Measurements from ENCODE around the gene KLK12.
"Not testable (repeated sequence)": the region's sequence is repeated elsewhere in the genome, so short reads cannot be mapped to it uniquely, and the experiment has no call there.

Gene KLK12

DNA sequence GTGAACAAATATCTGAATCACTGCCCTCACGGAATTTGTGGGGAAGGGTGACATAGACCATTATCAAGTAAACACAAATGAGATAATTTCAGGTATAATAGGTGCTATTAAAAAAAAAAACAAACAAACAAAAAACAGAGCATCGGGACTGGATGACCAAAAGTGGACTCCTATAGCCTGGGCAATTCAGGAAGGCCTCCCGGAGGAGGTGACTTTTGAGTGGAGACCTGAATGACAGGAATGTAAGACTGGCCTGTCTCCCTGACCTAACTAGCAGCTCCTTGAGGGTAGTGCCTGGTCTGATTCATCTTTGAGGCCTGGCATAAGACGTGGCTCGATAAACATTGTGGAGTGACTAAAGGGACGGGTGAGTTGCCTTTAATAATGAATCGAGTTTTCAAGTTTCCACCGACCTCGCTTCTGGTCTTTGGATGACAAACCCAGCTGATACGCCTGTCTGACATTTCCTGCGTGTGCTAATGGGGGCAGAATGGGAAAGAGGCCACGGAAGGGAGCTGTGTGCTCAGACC lies 22.1 kb downstream of the KLK12 start:
- no peak for DNase-seq

DNA sequence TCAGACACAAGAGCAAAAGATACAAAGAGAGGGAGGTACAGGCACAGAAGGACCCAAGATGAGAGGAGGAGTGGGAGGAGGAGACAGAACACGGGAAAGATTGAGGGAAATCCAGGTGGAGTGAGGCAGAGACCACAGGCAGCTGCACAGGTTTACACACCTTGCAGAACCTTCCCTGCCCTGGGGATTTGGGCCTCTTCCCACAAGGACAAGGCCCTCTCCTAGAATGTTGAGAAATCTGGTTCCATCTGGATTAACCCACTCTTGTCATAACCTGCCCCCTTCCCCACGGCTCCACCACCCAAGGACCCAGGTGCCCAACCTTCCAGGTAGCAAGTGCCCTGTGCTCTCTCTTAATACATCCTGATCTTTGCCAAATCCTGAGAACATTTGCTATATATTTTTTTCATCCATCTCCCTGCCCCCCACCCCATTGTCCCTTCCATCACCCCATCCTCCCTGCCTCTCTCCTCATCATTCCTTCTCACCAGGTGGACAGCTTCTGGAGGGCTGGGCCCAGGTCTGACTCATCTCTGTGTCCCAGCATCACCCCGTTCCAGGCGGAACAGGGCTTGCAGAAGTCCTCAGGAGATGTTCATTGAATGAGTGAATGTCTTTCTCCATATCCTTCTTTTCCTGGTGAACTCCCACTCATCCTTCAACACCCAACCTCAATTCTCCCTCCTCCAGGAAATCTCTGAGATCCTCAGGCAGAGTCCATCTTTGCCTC lies 24.6 kb downstream of the KLK12 start:
- DNase-seq = no peak

DNA sequence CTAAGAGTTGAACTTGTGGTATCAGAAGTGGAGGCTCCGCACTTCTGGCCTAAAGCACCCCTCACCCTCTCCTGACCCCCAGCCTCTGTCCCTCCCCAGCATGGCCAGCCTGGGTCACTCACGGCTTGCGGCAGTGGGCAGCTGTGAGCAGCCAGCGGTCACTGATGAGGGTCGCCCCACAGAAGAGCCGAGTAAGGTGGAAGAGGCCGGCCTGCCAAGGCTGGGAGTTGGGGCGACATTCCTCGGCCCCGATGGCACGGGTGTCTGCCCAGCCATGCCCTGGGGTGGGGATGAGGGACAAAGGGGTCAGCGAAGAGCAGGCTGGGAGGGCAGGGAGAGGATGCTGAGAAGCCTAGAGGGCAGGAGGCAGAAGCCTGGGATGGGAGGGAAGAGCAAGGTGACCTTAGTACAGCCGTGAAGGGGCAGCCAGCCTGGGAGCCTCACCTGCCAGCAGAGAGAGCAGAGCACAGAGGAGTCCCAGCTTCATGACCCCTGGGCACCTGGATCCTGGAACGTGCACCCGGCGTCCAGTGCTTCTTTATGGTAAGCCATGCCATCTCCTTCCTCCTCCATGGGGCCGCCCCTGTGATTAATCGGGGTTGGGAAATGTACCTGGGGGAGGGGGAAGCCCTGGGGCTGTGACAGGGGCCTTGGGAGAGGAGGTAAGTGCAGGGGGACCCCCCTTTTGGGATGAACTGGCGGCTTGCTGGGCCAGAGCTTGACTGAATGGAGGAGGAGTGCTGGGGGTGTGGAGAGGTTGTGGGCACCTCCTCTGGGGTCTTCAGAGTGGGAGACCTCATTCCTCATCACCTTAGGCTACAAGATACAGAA lies 25.5 kb downstream of the KLK12 start:
- no peak for DNase-seq

DNA sequence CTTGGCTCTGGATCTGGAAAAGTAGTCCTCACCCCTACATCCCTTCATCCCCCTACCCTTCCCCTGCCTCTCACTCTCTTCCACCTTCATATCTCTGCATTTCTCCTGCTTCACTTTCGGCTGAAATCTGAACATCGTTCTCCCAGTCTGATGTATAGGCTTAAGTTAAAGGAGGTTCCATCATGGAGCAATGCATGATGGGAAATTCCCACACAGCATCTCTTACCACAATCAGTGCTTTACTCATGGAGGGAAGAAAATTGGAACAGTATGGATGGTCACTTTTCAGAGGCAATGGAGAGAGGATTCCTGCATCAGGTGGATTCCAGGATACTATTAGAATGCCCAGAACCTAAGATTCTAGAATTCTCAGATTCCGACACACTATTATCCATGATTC lies 27.3 kb downstream of the KLK12 start:
- DNase-seq = no peak

DNA sequence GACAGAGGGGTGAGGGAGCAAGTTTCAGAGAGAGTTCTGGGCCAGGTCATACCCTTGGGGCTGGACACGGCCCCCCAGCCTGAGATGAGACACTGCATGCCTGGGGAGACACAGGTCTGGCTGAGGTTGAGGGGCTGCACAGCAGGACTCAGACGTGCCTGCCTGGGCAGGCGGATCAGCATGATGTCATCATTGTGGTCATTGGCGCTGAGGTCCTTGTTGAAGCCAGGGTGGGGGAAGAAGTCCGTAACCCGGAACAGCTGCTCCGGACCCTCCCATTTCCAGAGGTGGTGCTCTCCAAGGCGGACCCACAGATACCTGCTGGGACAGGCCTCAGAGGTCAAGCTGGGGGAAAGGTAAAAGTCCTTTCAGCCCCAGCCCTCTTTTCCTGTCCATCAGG lies 28.4 kb downstream of the KLK12 start:
- no peak for DNase-seq

GRCh38 chr19:51005248-51005647 lies 29.6 kb downstream of the KLK12 start:
- no peak for DNase-seq

GRCh38 chr19:51003316-51003715 lies 31.5 kb downstream of the KLK12 start:
- DNase-seq = no peak

- peak; percentile 74 for DNase-seq
Measured at GRCh38 chr19:51002542-51003311, 32.1 kb downstream of the KLK12 start.

GRCh38 chr19:51002089-51002532 lies 32.7 kb downstream of the KLK12 start:
- no peak for DNase-seq

- DNase-seq = no peak
Measured at GRCh38 chr19:51001515-51001914, 33.3 kb downstream of the KLK12 start, which contains the start of gene KLK8. Gene KLK8, minus strand, starts transcription at chr19:51001604. Its CDS starts 437 bp downstream, at chr19:51001167.

GRCh38 chr19:51000981-51001380 lies 33.8 kb downstream of the KLK12 start:
- DNase-seq = no peak

DNA sequence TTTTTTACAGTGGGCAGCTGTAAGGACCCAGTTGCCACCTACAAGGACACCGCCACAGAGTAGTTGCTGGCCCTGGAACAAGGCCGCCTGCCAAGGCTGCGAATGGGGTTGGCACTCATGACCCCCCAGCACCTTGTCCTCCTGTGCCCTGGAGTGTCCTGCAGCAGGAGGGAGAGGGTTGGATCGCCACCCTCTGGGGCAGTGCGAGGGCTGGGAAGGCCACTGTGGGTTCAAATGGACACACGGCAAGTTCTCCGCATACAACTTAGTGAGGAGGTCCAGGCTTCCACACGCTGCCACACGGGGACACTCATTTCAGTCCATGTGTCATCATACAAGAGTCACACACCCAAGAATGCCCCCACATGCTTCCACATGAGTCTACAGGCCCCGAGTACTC lies 34.4 kb downstream of the KLK12 start:
- DNase-seq = no peak

GRCh38 chr19:50998686-50999085 lies 36.1 kb downstream of the KLK12 start:
- no peak for DNase-seq

GRCh38 chr19:50998061-50998460 lies 36.7 kb downstream of the KLK12 start:
- DNase-seq = no peak

- DNase-seq = no peak
Measured at GRCh38 chr19:50994129-50994528, 40.7 kb downstream of the KLK12 start.

GRCh38 chr19:50992666-50993035 lies 42.2 kb downstream of the KLK12 start:
- no peak for DNase-seq

DNA sequence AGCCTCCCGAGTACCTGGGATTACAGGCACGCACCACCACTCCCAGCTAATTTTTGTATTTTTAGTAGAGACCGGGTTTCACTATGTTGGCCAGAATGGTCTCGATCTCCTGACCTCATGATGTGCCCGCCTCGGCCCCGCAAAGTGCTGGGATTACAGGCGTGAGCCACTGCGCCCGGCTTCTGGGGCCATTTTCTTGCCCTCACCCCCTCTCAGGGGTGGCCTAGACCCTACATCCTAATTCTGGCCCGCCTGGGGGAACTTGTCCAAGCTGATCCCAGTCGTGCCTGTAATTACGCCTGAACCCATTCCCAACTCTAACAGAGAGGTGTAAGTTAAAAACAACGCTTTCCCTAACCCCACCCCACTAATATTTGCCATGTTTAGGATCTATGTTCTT lies 50.4 kb downstream of the KLK12 start:
- not testable (repeated sequence) for DNase-seq

DNA sequence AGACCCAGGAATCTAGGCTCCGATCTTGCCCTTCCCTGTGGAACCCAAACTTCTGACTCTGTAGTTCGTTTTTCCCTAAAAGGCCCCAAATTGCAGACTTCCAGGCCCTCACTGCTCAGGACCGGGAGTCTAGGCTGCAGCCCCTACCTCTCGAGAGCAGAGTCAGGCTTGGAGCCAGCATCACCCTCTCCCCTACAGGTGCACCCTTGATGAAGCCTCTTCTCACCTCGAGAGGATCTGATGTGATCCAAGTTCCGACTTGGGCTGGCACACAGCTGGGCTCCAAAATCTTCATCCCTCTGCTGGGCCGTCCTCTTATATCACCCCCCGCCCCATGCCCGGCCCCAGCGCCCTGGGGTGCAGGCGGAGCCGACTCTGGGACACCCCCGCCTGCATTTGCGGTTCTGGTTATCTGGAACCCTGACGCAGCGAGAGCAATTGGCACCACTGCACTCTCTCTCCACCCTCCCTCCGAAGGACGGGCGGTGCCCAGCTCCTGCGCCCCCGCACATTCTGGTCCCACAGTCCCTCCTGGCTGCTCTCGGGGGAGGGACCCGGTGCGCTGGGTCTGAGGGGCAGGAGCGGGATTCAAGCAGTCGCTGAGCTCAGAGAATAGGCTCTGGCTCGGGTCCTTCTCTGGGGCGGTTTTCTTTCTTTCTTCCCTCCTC lies 51.0 kb downstream of the KLK12 start, which contains the start of gene KLK7:
KLK7 (minus strand) TSS at position 293 of the 668 bp plus-strand sequence. CDS start 1,518 bp downstream, outside the sequence.
- DNase-seq = no peak

- DNase-seq = no peak
Measured at GRCh38 chr19:50982186-50982585, 52.6 kb downstream of the KLK12 start.

GRCh38 chr19:50981587-50982146 lies 53.1 kb downstream of the KLK12 start:
- DNase-seq = no peak

DNA sequence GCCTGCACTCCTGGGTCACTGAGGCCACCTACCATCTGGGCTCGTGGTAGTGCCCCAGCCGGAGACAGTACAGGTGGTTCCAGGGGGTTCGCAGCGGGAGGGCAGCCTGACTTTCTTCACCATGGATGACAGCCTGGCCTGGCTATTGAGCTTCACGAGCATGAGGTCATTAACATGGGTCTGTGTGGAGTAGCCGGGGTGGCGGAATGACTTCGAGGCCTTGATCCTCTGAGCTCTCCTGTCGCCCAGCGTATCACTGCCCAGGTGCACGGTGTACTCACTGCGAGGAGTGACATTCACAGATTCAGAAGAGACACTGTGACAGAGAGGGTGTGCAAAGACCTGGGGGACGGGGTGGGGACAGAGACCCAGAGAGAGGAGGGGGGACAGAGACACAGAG lies 54.6 kb downstream of the KLK12 start:
- DNase-seq = no peak

DNA sequence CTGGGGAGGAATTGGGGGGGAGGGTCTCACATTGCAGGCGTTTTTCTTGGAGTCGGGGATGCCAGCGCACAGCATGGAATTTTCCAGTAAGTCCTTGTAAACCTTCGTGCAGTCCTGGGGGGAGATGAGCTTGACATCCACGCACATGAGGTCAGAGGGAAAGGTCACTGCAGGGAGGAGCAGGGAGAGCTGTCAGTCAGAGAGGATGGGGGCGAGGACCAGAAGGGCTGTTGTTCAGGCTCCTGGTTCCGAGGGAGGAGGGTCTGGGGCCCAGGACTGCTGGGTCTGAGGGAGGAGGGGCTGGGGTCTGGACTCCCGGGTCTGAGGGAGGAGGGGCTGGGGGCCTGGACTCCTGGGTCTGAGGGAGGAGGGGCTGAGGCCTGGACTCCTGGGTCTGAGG lies 55.0 kb downstream of the KLK12 start:
- no peak for DNase-seq
